CD4-positive, alpha-beta memory T cell (primary cell): ENCODE results near the gene SAA2. TPM values are rescaled to one million over a fixed set of nuclear protein-coding genes. Genes with fewer than 3 reads are reported as not detected.
"Not testable (repeated sequence)": the region's sequence is repeated elsewhere in the genome, so short reads cannot be mapped to it uniquely, and the experiment has no call there.

Experiments used
- CTCF ChIA-PET: fragments of 350-600 bp; sonication (Branson Sonifier 250); formaldehyde crosslinking; loops from one replicate; lab custom pipeline; 2021; ENCODE audit warnings: inconsistent platforms; ENCODE audit not compliant: partially characterized antibody; lab: Charles Lee
- POLR2A ChIA-PET: fragments of 350-600 bp; sonication (Branson Sonifier 250); formaldehyde crosslinking; loops from one replicate; lab custom pipeline; 2021; ENCODE audit not compliant: partially characterized antibody; lab: Charles Lee
- DNase-seq, 5 donors: peaks; one replicate each; pipeline versions ENCODE4 v3.0.0 to v3.0.0-alpha.2; 2020 to 2022; ENCODE audit warnings: mixed read lengths in 1 of 5
- H3K27ac ChIP-seq: one replicate; pipeline ENCODE4 v1.7.0; 2013; ENCODE audit warnings: low read depth, low read length
- H3K27me3 ChIP-seq: 2 replicates; pipeline ENCODE4 v1.7.0; 2013; ENCODE audit warnings: mild to moderate bottlenecking, low read length, moderate library complexity; ENCODE audit not compliant: insufficient read depth
- H3K36me3 ChIP-seq: 2 replicates; pipeline ENCODE4 v1.7.0; 2013; ENCODE audit warnings: mild to moderate bottlenecking, low read length, moderate library complexity; ENCODE audit not compliant: insufficient read depth
- H3K4me1 ChIP-seq: 2 replicates; pipeline ENCODE4 v1.7.0; 2013; ENCODE audit warnings: mild to moderate bottlenecking, low read length, moderate library complexity; ENCODE audit not compliant: insufficient read depth
- H3K4me3 ChIP-seq, 2 donors: one replicate each; pipeline ENCODE4 v1.7.0; 2013; ENCODE audit warnings: low read length in 2 of 2, mild to moderate bottlenecking in 1 of 2
- H3K9me3 ChIP-seq, 2 donors: one replicate each; pipeline ENCODE4 v1.7.0; 2013; ENCODE audit warnings: low read length in 2 of 2, control low read depth in 1 of 2; ENCODE audit not compliant: control insufficient read depth in 1 of 2
- H3K27ac Mint-ChIP-seq, 7 donors: one replicate each; pipeline ENCODE4 v1.8.0; 2020 to 2021; ENCODE audit warnings: mixed read lengths in 7 of 7, mild to moderate bottlenecking in 6 of 7, inconsistent platforms in 3 of 7, moderate library complexity in 3 of 7
- H3K27me3 Mint-ChIP-seq, 2 donors: one replicate each; pipeline ENCODE4 v1.8.0; 2020 to 2021; ENCODE audit warnings: mixed read lengths in 2 of 2
- H3K36me3 Mint-ChIP-seq, 2 donors: one replicate each; pipeline ENCODE4 v1.8.0; 2020 to 2021; ENCODE audit warnings: mixed read lengths in 2 of 2, inconsistent platforms in 1 of 2, mild to moderate bottlenecking in 1 of 2
- H3K4me1 Mint-ChIP-seq, 4 donors: one replicate each; pipeline ENCODE4 v1.8.0; 2020 to 2021; ENCODE audit warnings: mixed read lengths in 4 of 4, mild to moderate bottlenecking in 1 of 4
- H3K4me3 Mint-ChIP-seq, 8 donors: one replicate each; pipeline ENCODE4 v1.8.0; 2020 to 2021; ENCODE audit warnings: mixed read lengths in 8 of 8, mild to moderate bottlenecking in 7 of 8, moderate library complexity in 6 of 8, inconsistent platforms in 3 of 8
- H3K9me3 Mint-ChIP-seq, 8 donors: one replicate each; pipeline ENCODE4 v1.8.0; 2020 to 2021; ENCODE audit warnings: mixed read lengths in 8 of 8, mild to moderate bottlenecking in 5 of 8, inconsistent platforms in 3 of 8, moderate library complexity in 1 of 8
- intact Hi-C: fragments of 100-400 bp; cut with micrococcal nuclease; formaldehyde crosslinking; loops from one replicate; pipeline ENCODE4 v1.15.1; 2023
- polyA plus RNA-seq, 2 donors: library from polyadenylated mRNA; unstranded; fragments of 300-500 nt; fragmentation: Illumina TruSeq; gene quantifications; one replicate each; pipeline ENCODE4 v1.2.3, GENCODE V29; 2021
- total RNA-seq, 2 experiments: library from RNA; stranded (reverse); gene quantifications; one replicate each; pipeline ENCODE4 v1.2.3, GENCODE V29; 2021

Gene SAA2
- total and polyA plus RNA-seq, 4 experiments from 2014 or later = not detected

DNA sequence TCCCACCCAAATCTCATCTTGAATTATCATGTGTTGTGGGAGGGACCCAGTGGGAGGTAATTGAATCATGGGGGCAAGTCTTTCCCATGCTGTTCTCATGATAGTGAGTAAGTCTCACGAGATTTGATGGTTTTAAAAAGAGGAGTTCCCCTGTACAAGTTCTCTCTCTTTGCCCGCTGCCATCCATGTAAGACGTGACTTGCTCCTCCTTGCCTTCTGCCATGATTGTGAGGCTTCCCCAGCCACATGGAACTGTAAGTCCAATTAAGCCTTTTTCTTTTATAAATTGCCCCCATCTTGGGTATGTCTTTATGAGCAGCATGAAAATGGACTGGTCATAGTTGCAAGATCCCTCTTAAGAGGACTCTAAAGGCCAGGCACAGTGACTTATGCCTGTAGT is 50.7 kb downstream of the SAA2 start:
- H3K9me3 Mint-ChIP-seq, H3K4me3 ChIP-seq, intact Hi-C loops, H3K36me3 ChIP-seq, DNase-seq, H3K36me3 Mint-ChIP-seq, H3K9me3 ChIP-seq, POLR2A ChIA-PET, H3K4me3 Mint-ChIP-seq, H3K4me1 ChIP-seq, CTCF ChIA-PET, H3K27me3 ChIP-seq, H3K27ac Mint-ChIP-seq, H3K4me1 Mint-ChIP-seq, H3K27ac ChIP-seq: not testable (repeated sequence)
- peaks cover 13 to 19% of the 10 kb centered on the region in 2 donors for H3K27me3 Mint-ChIP-seq

GRCh38 chr11:18196532-18196931 is 51.9 kb downstream of the SAA2 start:
- H3K36me3 ChIP-seq = no peaks in the 10 kb centered on the region
- no peaks in the 10 kb centered on the region for H3K27me3 ChIP-seq
- DNase-seq = no peak
- intact Hi-C loops = no loop called here
- peaks cover 0 to 4% (median 0%) of the 10 kb centered on the region in 8 donors for H3K9me3 Mint-ChIP-seq
- CTCF ChIA-PET = no interaction called here
- H3K4me3 Mint-ChIP-seq = no peak overlapping the region
- H3K4me1 ChIP-seq = no peaks in the 10 kb centered on the region
- no peaks in the 10 kb centered on the region for H3K9me3 ChIP-seq
- no peak overlapping the region for H3K4me3 ChIP-seq
- no peaks in the 10 kb centered on the region for H3K36me3 Mint-ChIP-seq
- no peak overlapping the region for H3K27ac ChIP-seq
- no peaks in the 10 kb centered on the region for H3K4me1 Mint-ChIP-seq
- POLR2A ChIA-PET = no interaction called here
- peaks cover 12 to 17% of the 10 kb centered on the region in 2 donors for H3K27me3 Mint-ChIP-seq
- no peak overlapping the region for H3K27ac Mint-ChIP-seq

Other genes starting within 250 kb of the SAA2 start
- 10 to 100 TPM; 46.2 to 54.1 TPM for gene SERGEF, start 235.6 kb downstream of the SAA2 start, total RNA-seq
- gene SERGEF, start 235.6 kb downstream of the SAA2 start, polyA plus RNA-seq = 10 to 100 TPM; 73.3 to 82.7 TPM
- gene TPH1, start 202.4 kb downstream of the SAA2 start, total RNA-seq = 1 to 10 TPM; 1.0 to 1.3 TPM
- gene TPH1, start 202.4 kb downstream of the SAA2 start, polyA plus RNA-seq = not detected
- 10 to 100 TPM; 18.4 to 21.2 TPM for gene SAAL1, start 142.6 kb downstream of the SAA2 start, total RNA-seq
- gene SAAL1, start 142.6 kb downstream of the SAA2 start, polyA plus RNA-seq = 10 to 100 TPM; 12.5 to 17.2 TPM
- not detected for gene MRGPRX3, start 116.1 kb downstream of the SAA2 start, total RNA-seq
- not detected for gene MRGPRX3, start 116.1 kb downstream of the SAA2 start, polyA plus RNA-seq
- gene MRGPRX4, start 75.8 kb downstream of the SAA2 start, total RNA-seq = not detected
- gene MRGPRX4, start 75.8 kb downstream of the SAA2 start, polyA plus RNA-seq = not detected
- not detected for gene SAA4, start 11.9 kb downstream of the SAA2 start, total RNA-seq
- gene SAA4, start 11.9 kb downstream of the SAA2 start, polyA plus RNA-seq = not detected
- not detected for gene SAA1, start 17.6 kb upstream of the SAA2 start, total RNA-seq
- not detected for gene SAA1, start 17.6 kb upstream of the SAA2 start, polyA plus RNA-seq
- gene HPS5, start 73.5 kb upstream of the SAA2 start, total RNA-seq = 10 to 100 TPM; 22.1 to 23.7 TPM
- gene HPS5, start 73.5 kb upstream of the SAA2 start, polyA plus RNA-seq = 10 to 100 TPM; 14.2 to 15.1 TPM
- gene GTF2H1, start 73.9 kb upstream of the SAA2 start, total RNA-seq = 10 to 100 TPM; 60.1 to 61.6 TPM
- gene GTF2H1, start 73.9 kb upstream of the SAA2 start, polyA plus RNA-seq = 10 to 100 TPM; 31.8 to 41.6 TPM
- gene LDHA, start 145.9 kb upstream of the SAA2 start, total RNA-seq = 100 to 1,000 TPM; 131 to 135 TPM
- gene LDHA, start 145.9 kb upstream of the SAA2 start, polyA plus RNA-seq = 100 to 1,000 TPM; 556 to 720 TPM
- not detected for gene LDHC, start 163.7 kb upstream of the SAA2 start, total RNA-seq
- gene LDHC, start 163.7 kb upstream of the SAA2 start, polyA plus RNA-seq = not detected
- gene LDHAL6A, start 207.2 kb upstream of the SAA2 start, total RNA-seq = under 1 TPM; 0.20 to 0.42 TPM
- not detected for gene LDHAL6A, start 207.2 kb upstream of the SAA2 start, polyA plus RNA-seq